ENCODE measurements around the gene TRAM2. TPM values are rescaled to one million over a fixed set of nuclear protein-coding genes. Genes with fewer than 3 reads are reported as not detected.
"Not testable (repeated sequence)": the region's sequence is repeated elsewhere in the genome, so short reads cannot be mapped to it uniquely, and the experiment has no call there.

The TRAM2 gene
- total RNA-seq, 1 experiment from 2014 or later = 39.1 TPM

GRCh38 chr6:52489881-52490280, 87.0 kb downstream of the TRAM2 start:
- DNase-seq (ENCODE audit: low read depth) = no peak

DNA sequence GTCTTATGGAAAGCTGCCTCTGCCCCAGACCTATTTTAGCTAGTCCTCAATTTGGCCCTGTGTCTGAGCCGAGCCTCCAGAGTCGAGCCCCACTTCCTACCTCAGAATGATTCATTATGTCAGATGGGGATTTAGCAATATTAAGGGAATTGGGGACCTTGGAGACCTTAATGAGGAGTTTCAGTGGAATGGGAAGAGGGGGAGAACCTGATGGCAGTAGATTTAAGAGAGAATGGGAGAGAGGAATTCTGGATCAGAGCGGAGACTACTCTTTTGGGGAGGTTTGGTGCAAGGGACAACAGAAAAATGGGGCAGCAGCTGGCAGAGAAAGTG, 93.2 kb downstream of the TRAM2 start:
- no peak for DNase-seq (ENCODE audit: low read depth)

DNA sequence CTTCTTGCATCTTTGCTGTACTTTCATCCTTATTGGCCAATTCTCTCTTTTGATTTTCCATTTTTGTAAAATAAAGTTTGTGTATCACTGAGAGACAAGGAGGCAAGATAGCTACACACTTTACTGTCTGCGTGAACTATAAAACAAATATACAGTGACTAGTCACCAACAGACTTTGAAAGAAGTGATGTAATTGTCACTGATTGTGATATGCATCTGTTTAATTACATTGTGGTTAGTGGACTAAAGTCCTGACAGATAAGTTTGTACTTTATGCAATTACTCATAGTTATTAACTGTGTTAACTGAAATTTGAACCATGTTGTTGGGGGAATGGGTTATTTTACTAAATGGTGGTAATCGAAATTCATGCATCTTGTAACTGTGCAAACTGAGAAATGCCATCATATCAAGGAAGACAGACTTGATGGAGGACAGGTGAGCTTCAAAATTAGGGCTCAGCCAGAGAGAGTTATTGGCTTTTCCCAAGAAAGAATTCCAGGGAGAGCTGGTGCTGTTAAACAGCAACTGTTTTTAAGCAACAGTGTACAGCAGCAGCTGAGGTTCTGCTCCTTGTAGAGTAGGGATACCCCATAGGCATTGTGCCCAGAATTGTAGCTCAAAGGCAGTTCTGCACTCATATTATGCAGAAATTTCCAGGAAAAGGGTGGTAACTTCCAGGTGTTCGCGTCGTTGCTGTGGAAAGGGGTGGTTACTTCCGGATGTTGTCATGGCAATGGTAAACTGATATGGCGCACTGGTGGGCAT, 93.8 kb downstream of the TRAM2 start:
- DNase-seq (ENCODE audit: low read depth) = peak; percentile 46

- no peak for DNase-seq (ENCODE audit: low read depth)
These were observed 101.6 kb downstream of the TRAM2 start for GRCh38 chr6:52475307-52475706.

DNA sequence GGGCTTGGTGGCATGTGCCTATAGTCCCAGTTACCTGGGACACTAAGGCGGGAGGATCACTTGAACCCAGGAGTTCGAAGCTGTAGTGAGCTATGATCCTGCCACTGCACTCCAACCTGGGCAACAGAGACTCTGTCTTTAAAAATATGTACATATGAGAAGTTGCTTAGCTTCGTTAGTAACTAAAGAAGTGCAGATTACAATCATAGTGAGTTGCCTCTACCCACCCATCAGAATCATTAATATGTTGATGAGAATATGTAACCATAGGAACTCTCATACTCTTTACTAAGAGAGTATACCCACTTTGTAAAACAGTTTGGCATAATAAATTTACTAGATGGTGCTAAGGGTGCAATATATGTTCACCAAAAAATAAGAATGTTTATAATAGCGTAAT, 102.7 kb downstream of the TRAM2 start:
- no peak for DNase-seq (ENCODE audit: low read depth)

- not testable (repeated sequence) for DNase-seq (ENCODE audit: low read depth)
These were observed 115.7 kb downstream of the TRAM2 start for GRCh38 chr6:52461194-52461593.

DNA sequence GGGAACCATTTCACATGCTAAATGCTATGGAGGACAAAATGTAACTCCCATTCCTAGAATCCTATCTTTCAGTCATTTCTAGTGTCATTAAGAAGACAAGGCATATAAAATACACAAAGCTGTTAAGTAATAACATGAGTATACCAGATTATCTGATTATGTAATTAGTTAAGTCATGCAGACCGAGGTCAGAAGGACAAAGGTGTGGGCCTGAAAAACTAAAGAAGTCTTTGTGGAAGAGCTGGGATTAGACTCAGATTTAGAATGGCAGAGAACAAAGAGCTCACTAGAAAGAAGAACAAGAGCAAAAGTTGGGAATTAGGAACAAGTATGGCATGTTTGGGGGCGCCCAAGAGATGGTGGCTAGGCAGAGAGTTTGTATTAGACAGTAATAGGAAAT, 119.8 kb downstream of the TRAM2 start:
- DNase-seq (ENCODE audit: low read depth) = no peak

DNA sequence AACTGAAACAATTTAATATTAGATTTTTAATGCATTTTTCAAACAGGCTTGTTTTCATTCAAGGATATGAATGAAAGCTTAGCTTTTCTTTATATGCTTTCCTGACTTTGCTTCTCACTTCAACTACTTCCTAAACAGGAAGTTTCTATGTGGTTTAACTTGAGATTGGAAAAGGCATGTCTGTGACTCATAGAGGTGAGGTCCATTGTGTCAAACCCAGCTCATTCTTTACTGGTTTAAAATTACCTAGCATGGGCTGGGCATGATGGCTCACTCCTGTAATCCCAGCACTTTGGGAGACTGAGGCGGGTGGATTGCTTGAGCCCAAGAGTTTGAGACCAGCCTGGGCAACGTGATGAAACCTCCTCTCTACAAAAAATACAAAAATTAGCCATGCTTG, 122.3 kb downstream of the TRAM2 start:
- peak; percentile 51 for DNase-seq (ENCODE audit: low read depth)

Other genes with a start within 250 kb of the TRAM2 start
- 4.1 and 4.2 TPM in 2 replicates for gene PAQR8, start 214.9 kb downstream of the TRAM2 start, total RNA-seq (2014; rRNA removed; shearing (Covaris generic))
- gene EFHC1, start 156.7 kb downstream of the TRAM2 start, total RNA-seq (2014; rRNA removed; shearing (Covaris generic)) = 16.2 and 20.4 TPM in 2 replicates
- gene TMEM14A, start 94.1 kb upstream of the TRAM2 start, total RNA-seq (2014; rRNA removed; shearing (Covaris generic)) = 62.4 and 66.7 TPM in 2 replicates
- not detected in 2 replicates for gene GSTA2, start 186.4 kb upstream of the TRAM2 start, total RNA-seq (2014; rRNA removed; shearing (Covaris generic))
- gene GSTA1, start 226.8 kb upstream of the TRAM2 start, total RNA-seq (2014; rRNA removed; shearing (Covaris generic)) = not detected in 2 replicates